ENCODE results near the gene BTBD19. TPM values are rescaled to one million over a fixed set of nuclear protein-coding genes. Genes with fewer than 3 reads are reported as not detected.

Gene BTBD19
- total and polyA plus RNA-seq, 9 of the 15 experiments (the other 6 are each of a cell fraction or from before 2014, with no cell fraction given), result 0.22 to 2.0 (median 0.95) TPM

- TF ChIP-seq MBD1 (CRISPR knock-in tag; IDR thresholded peaks at IDR 0.05), result no peak
- peak; percentile 58; the same call in 1 of the 2 replicates for TF ChIP-seq PTBP1 (IDR thresholded peaks at IDR 0.05; ENCODE audit: low read depth, low read length)
- peak; percentile 10 to 98; a peak in 3 of 4 replicates for TF ChIP-seq HDAC1 (IDR thresholded peaks at IDR 0.05)
- no peak; the same call in 1 of the 2 replicates for TF ChIP-seq THAP7 (CRISPR knock-in tag; IDR thresholded peaks at IDR 0.05)
- TF ChIP-seq CBX5 (IDR thresholded peaks at IDR 0.05; ENCODE audit: borderline replicate concordance, low read depth), result no peak
- no peak for TF ChIP-seq ZC3H11A (IDR thresholded peaks at IDR 0.05; ENCODE audit: low read depth, low read length)
- TF ChIP-seq BDP1 (IDR thresholded peaks at IDR 0.05; ENCODE audit: insufficient read depth, insufficient read length), result no peak
- peak; percentile 97 for TF ChIP-seq ARID4B (CRISPR knock-in tag; IDR thresholded peaks at IDR 0.05)
- no peak; the same call in none of the 2 replicates for TF ChIP-seq GABPA (tag; conservative IDR thresholded peaks at IDR 0.05; ENCODE audit: low read depth)
- peak; percentile 79; the same call in 1 of the 2 replicates for TF ChIP-seq NR2C2 (CRISPR knock-in tag; IDR thresholded peaks at IDR 0.05)
- TF ChIP-seq NR2C2 (tag; IDR thresholded peaks at IDR 0.05), result peak; percentile 92
- peak; percentile 77 for TF ChIP-seq OTX1 (CRISPR knock-in tag; IDR thresholded peaks at IDR 0.05)
- TF ChIP-seq ZBTB9 (CRISPR knock-in tag; IDR thresholded peaks at IDR 0.05), result peak; percentile 58; the same call in 1 of the 2 replicates
- TF ChIP-seq KDM1A (IDR thresholded peaks at IDR 0.05), result no peak
- TF ChIP-seq FOXP4 (CRISPR knock-in tag; IDR thresholded peaks at IDR 0.05; ENCODE audit: borderline replicate concordance), result peak; percentile 94
- 0 out of 4 replicates have a peak, but pooled peaks have one; percentile 7 to 9 for TF ChIP-seq SRF (CRISPR knock-in tag; IDR thresholded peaks at IDR 0.05)
Observed at GRCh38 chr1:44775078-44775929, 33.0 kb upstream of the BTBD19 start, which contains the start of gene RPS8 (continued).

Measured in K562 (cell line).